NCI-H2107 treated with DMSO at 0.1 percent for 48 hours (cell line): ENCODE measurements around the gene RC3H2.

Experiments
- DNase-seq: peaks from one replicate; lab custom pipeline; 2025; ENCODE audit not compliant: unreplicated experiment; lab: John Stamatoyannopoulos, UW

Gene RC3H2

DNA sequence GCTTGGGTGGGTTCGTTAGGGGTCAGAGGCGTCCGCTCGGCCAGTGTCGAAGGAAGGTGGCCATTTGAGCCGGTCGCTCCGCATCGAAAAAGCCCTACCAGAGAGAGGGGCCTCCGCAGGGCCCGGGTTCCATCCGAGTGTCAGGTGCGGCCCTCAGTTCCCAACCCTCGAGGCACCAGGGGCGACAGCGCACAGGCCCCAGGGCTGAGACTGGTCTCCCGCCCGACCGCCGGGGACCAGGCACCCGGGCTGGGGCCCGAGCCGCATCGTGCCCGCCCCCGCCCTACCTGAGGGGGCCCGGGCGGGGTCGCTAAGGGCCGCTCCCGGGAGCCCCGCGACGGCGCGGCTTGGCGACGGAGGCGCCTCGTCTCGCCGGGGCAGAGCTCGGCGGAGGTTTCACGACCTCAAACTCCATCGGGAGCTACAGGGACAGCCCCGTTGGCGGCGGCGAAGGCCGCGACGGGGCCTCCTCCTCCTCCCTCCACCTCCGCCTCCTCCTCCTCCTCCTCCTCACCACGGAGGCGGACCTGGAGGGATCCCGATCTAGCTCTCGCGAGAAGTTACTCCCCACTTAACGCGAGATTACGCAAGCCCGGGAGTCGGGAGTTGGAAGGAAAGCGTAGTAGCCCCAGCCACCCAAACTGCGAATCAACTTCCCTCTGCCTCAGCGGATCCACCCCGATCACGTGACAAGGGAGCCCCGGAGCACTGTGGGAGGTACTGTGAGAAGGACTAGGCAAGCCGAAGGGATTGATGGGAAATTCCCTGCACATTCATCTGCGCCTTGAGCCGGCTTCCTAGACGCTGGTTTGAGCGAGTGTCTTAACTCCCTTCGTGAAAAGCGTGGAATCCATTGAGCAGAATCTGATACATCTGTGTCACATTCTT lies at the start of gene RC3H2:
RC3H2 (minus strand) TSS at position 537 of the 888 bp plus-strand sequence. CDS start 7,850 bp downstream, outside the sequence.
- DNase-seq, result peak; percentile 99

DNA sequence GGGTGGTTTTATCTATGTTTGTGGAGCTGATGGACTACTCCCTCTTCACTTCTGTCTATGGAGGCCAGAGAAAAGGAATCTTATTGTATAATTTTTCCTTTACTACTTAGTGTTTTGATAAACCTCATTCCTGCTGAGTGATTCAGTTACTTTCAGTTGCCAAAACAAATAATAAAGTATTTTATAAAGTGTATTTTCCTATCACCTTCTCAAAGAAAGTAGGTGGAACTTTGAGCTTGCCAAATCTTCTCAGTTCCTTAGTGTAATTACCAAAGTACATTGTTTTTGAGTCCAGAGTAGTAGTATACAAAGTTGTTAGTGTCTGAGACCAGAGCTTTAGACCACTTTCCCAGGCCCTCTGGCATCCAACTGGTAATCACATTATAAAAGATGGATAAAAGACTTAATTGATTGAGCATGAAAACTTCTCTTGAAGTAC lies 49.1 kb upstream of the RC3H2 start:
- DNase-seq, result no peak

GRCh38 chr9:122951056-122951455 lies 45.9 kb upstream of the RC3H2 start:
- no peak for DNase-seq

DNA sequence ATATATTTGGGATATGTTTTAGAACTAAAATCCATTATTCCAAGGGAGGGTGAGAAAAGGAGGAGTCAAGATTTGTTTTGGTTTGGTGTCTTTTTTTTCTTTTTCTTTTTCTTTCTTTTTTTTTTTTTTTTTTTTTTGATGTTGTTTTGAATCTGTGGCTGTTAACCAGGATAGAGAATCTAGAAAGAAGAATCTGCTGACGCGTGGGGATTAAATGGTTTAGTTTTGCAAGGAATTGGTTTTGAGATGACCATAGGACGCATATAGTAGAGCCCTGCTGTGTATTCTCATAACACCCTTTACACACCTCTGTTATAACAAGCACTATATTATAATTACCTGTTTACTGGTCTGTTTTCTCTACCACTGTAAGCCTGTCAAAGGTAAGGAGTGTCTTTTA lies 45.1 kb upstream of the RC3H2 start:
- DNase-seq, result no peak

DNA sequence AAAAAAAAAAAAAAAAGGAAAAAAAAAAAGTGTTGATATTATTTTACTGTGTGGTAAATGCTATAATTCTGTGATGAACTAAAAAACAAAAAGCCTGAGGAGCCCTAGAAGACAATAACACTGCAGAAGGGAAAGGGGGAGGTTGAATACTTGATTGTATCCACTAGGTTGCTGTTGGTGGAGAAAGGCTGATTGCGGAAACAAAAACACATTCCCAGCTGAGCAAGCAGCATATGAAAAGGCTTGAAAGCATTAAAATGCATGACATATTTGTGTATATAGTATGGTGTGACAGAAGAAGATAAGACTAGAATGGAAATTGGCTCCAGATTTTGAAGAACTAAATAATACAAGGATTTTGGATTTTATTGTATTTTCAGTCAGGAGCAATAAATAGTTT lies 44.5 kb upstream of the RC3H2 start:
- no peak for DNase-seq

DNA sequence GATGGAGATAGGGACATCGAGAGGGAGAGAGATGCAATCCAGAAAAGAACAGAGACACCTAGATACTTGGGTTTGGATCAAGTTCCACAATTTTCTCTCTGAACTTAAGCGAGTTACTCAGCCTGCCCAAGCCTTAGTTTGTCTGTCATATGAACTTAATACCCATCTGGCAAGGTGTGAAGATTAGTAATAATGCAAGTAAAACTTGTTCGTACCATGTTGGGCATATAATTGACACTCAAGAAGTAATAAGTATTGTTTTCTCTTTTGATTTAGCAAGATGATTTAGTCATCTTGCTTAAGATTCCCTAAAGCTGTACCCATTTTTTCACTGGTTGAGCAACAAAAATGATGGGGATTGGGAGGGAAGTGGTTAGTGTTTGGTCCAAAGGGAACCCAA lies 43.2 kb upstream of the RC3H2 start:
- no peak for DNase-seq

- DNase-seq, result no peak
Observed at GRCh38 chr9:122946461-122947005, 41.4 kb upstream of the RC3H2 start.

GRCh38 chr9:122944960-122945888 lies 40.1 kb upstream of the RC3H2 start:
- DNase-seq, result no peak

DNA sequence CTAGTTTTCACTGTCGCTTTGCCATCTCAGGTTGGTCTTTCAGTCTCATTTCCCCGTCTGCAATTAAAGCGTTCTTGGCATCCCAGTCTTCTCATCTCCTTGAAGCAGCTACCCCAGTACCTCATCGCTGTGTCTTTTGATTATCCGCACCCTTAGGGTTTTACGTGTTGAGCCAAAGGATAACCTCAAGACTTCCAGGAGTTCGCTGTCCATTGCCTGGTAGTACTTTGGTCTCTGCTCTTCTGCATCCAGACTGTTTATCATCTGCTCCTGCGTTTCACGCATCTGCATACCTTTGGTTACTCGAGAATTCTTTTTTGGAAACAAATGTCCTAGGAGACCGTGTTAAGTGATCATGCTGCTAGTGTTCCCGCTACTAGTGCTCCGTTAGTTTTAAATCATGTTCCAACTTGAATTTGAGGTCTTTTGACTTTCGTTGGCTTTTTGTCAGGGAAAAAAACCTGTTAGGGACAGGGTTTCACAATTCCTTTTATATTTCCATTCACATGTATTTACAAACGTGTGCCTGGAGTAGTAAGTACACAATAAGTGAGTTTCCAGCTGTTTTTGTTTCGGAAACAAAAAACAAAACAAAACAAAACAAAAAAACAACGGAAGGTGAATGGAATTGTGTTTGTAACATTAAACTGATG lies 36.5 kb upstream of the RC3H2 start:
- no peak for DNase-seq

GRCh38 chr9:122940749-122941581 lies 35.8 kb upstream of the RC3H2 start, which contains the start of gene RABGAP1:
Gene RABGAP1 (plus strand): TSS chr9:122941020. CDS start chr9:122957060, 16,040 bp downstream.
- DNase-seq, result peak; percentile 89

GRCh38 chr9:122940454-122940748 lies 35.2 kb upstream of the RC3H2 start:
- no peak for DNase-seq

DNA sequence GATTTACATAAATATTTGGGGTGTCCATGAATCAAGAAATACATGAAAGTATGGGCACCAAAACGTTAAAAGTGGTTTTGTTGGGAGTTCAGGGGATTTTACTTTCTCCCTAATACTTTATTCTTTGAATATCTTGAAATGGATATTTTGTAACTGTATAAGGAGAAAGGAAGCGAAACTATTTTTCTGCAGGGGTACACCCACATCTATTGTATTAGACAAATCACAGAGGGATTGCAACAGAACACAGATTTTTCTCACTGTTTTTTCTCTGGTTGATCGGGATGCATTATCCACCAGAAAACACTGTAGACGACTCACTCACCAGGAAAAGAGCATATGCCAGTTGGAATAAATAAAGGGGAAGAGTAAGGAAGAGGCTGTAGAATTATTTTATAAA lies 34.4 kb upstream of the RC3H2 start:
- DNase-seq, result no peak

GRCh38 chr9:122936883-122937282 lies 31.7 kb upstream of the RC3H2 start:
- DNase-seq, result no peak

DNA sequence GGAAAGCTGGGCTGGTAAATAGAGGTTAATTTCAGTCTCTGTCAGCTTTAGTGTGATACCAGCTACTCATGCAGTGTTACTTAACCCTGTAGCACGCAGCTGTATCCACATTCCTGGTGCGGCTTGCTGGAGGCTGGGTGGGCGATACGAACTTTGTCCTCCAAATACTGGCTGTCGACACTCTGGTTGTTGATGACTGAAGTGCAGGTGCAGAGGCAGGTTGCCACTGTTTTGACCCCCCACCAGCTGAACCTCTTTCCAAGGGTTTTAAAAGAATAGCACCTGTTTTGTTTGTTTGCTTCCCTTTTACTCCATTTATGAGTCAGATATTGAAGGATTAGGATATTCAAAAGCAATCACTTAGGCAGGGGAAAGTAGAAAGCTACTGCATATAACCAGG lies 31.3 kb upstream of the RC3H2 start:
- no peak for DNase-seq

DNA sequence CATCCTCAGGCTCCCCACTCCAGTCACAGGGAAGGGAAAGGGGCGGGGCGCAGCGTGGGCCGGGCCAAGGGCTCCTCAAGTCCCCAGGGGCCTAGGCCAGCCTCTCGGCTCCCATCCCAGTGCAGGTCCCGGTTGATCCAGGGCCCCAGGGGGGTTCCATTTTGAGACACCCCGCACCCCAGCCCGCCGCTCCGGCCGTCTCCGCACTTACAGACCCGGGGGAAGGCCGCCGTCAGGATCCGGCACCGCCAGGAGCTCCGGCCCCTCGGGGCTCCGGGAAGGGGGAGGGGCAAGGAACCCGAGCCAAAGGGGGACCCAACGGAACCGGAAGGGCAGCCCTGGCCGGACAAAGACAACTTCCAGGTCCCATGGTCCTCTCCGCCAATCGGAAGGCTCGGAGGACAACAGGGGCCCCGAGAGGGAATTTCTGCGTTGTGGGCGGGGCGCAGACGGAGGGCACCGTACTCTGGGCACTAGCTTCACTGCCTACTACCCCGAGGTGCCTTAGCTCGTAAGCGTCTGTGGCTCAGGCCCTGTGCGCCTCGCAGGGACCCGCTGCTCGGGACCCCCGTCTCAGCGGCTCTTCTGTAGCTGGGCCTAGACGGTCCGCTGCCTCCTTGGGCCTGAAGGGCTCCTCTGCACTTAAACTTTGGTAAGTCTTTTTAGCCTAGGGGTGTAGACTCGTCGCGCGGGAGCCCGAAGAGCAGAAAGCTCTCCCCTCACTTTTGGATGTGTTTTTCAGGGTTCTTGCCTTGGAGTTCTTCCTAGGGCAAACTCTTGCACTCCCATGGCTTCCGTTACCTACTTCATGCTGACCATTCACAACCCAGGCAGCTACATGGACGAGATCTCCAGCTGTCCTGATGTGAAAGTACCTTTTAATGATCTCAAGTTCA lies 26.3 kb upstream of the RC3H2 start, which contains the start of gene ZBTB26:
ZBTB26 (minus strand) TSS at position 287 of the 896 bp plus-strand sequence. CDS start 11,578 bp downstream, outside the sequence.
- peak; percentile 59 for DNase-seq

DNA sequence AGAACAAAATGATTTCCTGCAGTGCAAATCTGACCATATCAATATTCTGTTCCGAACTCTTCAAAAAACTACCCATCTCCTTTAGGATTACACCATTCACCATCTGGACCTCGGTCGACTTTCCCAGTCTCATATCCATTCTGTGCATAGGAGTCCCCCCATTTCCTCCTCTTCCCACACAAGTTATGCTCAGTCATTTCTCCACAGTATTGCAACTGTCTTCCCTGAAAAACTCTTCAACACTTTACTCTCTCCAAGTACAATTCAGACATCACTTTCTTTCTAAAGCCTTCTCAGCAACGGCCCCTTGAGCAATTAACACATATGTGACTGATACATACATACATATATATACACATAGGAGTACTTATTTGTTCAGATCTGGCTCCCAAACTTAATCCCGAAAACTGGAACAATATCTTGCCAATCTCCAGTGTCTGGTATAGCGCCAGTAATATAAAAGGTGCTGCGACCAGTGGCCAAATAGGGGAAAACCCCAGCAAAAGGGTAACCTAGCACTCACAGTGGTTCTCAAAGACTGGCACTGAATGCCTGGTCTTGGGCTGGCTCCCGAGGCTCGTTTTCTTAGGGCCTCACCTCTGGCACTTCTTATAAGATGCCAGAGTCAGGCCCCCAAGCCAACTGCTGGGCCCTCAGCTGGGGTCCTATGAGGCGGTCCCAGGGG lies 25.5 kb upstream of the RC3H2 start:
- peak; percentile 34 for DNase-seq

- DNase-seq, result no peak
Observed at GRCh38 chr9:122929796-122930354, 24.7 kb upstream of the RC3H2 start.

GRCh38 chr9:122923947-122924346 lies 18.8 kb upstream of the RC3H2 start:
- no peak for DNase-seq
